GM23248 (cell line): ENCODE data around the gene HDAC3. TPM values are rescaled to one million over a fixed set of nuclear protein-coding genes. Genes with fewer than 3 reads are reported as not detected.

Experiments used
- DNase-seq: peaks from one replicate; pipeline ENCODE4 v3.0.0-alpha.2; 2015
- H2AFZ ChIP-seq: fragments of 200-600 bp; sonication (generic); 2 replicates; pipeline ENCODE4 v1.6.1; 2016; ENCODE audit warnings: antibody characterized with exemption
- H3F3A ChIP-seq: fragments of 200-600 bp; sonication (generic); 2 replicates; pipeline ENCODE4 v1.6.1; 2016; ENCODE audit warnings: mild to moderate bottlenecking, antibody characterized with exemption, mixed run types; ENCODE audit not compliant: insufficient read depth
- H3K27ac ChIP-seq: fragments of 200-600 bp; sonication (generic); 2 replicates; pipeline ENCODE4 v1.5.1; 2016; ENCODE audit warnings: mild to moderate bottlenecking
- H3K27me3 ChIP-seq: fragments of 200-600 bp; sonication (generic); replicated peaks from 2 replicates; pipeline ENCODE4 v1.6.1; 2016; ENCODE audit warnings: mild to moderate bottlenecking; ENCODE audit not compliant: insufficient read depth
- H3K36me3 ChIP-seq: fragments of 200-600 bp; sonication (generic); 2 replicates; pipeline ENCODE4 v1.6.1; 2016; ENCODE audit warnings: low read depth, mild to moderate bottlenecking
- H3K4me1 ChIP-seq: fragments of 200-600 bp; sonication (generic); 2 replicates; pipeline ENCODE4 v1.6.1; 2016; ENCODE audit warnings: mild to moderate bottlenecking; ENCODE audit not compliant: insufficient read depth
- H3K4me2 ChIP-seq: fragments of 200-600 bp; sonication (generic); one replicate; pipeline ENCODE4 v1.6.1; 2016; ENCODE audit warnings: mild to moderate bottlenecking; ENCODE audit not compliant: unreplicated experiment
- H3K4me3 ChIP-seq: fragments of 200-600 bp; sonication (generic); 2 replicates; pipeline ENCODE4 v1.5.1; 2016; ENCODE audit warnings: mild to moderate bottlenecking
- H3K79me2 ChIP-seq: fragments of 200-600 bp; sonication (generic); 2 replicates; pipeline ENCODE4 v1.6.1; 2016; ENCODE audit warnings: mild to moderate bottlenecking; ENCODE audit not compliant: insufficient read depth
- H3K9ac ChIP-seq: fragments of 200-600 bp; sonication (generic); 2 replicates; pipeline ENCODE4 v1.6.1; 2016; ENCODE audit warnings: mild to moderate bottlenecking
- H3K9me2 ChIP-seq: fragments of 200-600 bp; sonication (generic); 2 replicates; pipeline ENCODE4 v1.6.1; 2016; ENCODE audit warnings: mixed run types, mild to moderate bottlenecking, moderate library complexity; ENCODE audit not compliant: insufficient read depth
- H3K9me3 ChIP-seq: fragments of 200-600 bp; sonication (generic); one replicate; pipeline ENCODE4 v1.6.1; 2017; ENCODE audit warnings: low read depth
- H4K20me1 ChIP-seq: fragments of 200-600 bp; sonication (generic); 2 replicates; pipeline ENCODE4 v1.6.0; 2016; ENCODE audit not compliant: insufficient read depth
- EZH2 ChIP-seq: fragments of 200-600 bp; sonication (generic); IDR thresholded peaks from 2 replicates; pipeline ENCODE4 v1.6.1; 2018; ENCODE audit warnings: antibody characterized with exemption, mild to moderate bottlenecking; ENCODE audit not compliant: insufficient read depth, poor library complexity, severe bottlenecking
- EZH2phosphoT487 ChIP-seq: fragments of 200-600 bp; sonication (generic); IDR thresholded peaks from 2 replicates; pipeline ENCODE4 v1.6.1; 2018; ENCODE audit warnings: antibody characterized with exemption, moderate library complexity, mild to moderate bottlenecking, low read depth; ENCODE audit not compliant: insufficient read depth
- whole genome bisulfite sequencing, 2 experiments: methylation state at CpG; one replicate each; pipeline ENCODE4 v1.1.6; 2015 to 2017; ENCODE audit warnings: low lambda C conversion rate in 2 of 2, low coverage in 1 of 2; ENCODE audit errors: missing lambda C conversion rate in 2 of 2; 5-methylcytosine and 5-hydroxymethylcytosine counted together
- in situ Hi-C: fragments of 300-500 bp; cut with MboI; formaldehyde crosslinking; loops from 2 replicates; pipeline ENCODE4 v1.15.0; 2020
- polyA plus RNA-seq: library from polyadenylated mRNA; unstranded; fragments of >200 nt; fragmentation: Nextera tagmentation; extraction: Ambion mirVana; gene quantifications from 2 replicates; pipeline ENCODE4 v1.2.1, GENCODE V29; 2016
- total RNA-seq: library from RNA; depleted of rRNA; stranded (reverse); fragments of >200 nt; shearing (Covaris generic); gene quantifications from 2 replicates; pipeline ENCODE4 v1.2.3, GENCODE V29; 2014

HDAC3 gene
- total and polyA plus RNA-seq, 2 experiments from 2014 or later: 53.2 to 62.9 TPM

DNA sequence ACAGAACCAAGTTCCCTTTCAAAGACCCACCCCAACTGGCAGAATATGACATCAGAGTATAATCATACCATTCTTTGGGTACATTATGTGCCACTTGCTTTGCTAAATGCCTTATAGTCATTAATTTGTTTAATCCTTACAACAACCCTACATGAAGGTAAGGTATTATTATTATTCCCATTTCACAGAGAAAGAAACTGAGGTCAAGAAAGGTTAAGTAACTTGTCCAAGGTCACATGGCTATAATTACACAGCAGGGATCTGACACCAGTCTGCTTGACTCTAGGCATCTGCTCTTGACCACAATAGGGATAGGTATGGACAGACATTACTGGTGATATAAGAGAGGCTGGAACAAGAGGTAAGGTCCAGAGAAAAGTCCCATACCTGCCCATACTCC lies 13.3 kb upstream of the HDAC3 start:
- H3K4me3 ChIP-seq: peak overlapping the region; percentile 92
- no peaks in the 10 kb centered on the region for H3K9me3 ChIP-seq
- peaks cover 8% of the 10 kb centered on the region; the same call in 1 of the 2 replicates for H3F3A ChIP-seq
- H2AFZ ChIP-seq: no peak overlapping the region
- H3K79me2 ChIP-seq: peaks cover 5% of the 10 kb centered on the region
- DNase-seq: no peak
- no peaks in the 10 kb centered on the region for H3K9me2 ChIP-seq
- in situ Hi-C loops: no loop called here
- TF ChIP-seq EZH2phosphoT487 (no peak), EZH2 (no peak)
- peaks cover 5% of the 10 kb centered on the region; the same call in 1 of the 2 replicates for H3K36me3 ChIP-seq
- H3K4me1 ChIP-seq: peaks cover 12% of the 10 kb centered on the region
- H3K4me2 ChIP-seq: no peak overlapping the region
- H3K27ac ChIP-seq: no peak overlapping the region
- no peaks in the 10 kb centered on the region for H3K27me3 ChIP-seq
- no peaks in the 10 kb centered on the region for H4K20me1 ChIP-seq
- no peak overlapping the region for H3K9ac ChIP-seq

DNA sequence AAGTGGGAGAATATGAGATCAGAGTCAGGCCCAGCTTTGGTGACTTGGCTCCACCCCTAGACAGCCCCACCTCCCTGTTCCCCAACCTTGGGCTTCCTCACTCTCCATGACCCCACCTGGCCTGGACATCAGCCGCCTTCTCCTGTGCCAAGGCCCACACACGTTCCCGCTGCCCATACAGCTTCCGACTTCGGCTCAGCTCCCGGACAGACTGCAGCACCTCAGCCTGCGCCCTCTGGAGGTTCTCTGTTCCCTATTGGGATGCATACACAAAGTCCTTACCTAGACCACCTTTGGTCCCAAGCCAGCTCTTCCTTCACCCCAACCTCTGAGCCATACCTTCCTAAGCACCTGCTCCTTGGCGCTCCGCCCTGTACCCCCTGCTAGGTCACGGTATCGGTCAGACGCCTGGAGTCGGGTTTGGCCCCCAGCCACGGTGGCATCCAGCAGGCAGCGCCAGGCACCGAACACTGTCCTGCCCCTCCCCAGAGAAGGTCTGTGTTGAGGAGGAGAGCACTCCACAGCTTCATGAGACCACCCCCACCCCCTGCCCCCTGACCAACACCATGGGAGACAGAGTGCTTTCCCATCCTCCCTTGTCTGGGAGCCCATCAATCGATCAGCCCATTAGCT lies 12.5 kb upstream of the HDAC3 start:
- Histone ChIP-seq H3K4me1 (peaks cover 6% of the 10 kb centered on the region; the same call in 1 of the 2 replicates), H3K36me3 (peaks cover 5% of the 10 kb centered on the region; the same call in 1 of the 2 replicates), H2AFZ (no peak overlapping the region), H3K79me2 (peaks cover 5% of the 10 kb centered on the region), H3K9me2 (no peaks in the 10 kb centered on the region), H3K4me3 (no peak overlapping the region), H3K27me3 (no peaks in the 10 kb centered on the region), H3F3A (peaks cover 8% of the 10 kb centered on the region; the same call in 1 of the 2 replicates), H3K9ac (no peak overlapping the region), H3K27ac (no peak overlapping the region), H4K20me1 (no peaks in the 10 kb centered on the region), H3K4me2 (no peak overlapping the region), H3K9me3 (no peaks in the 10 kb centered on the region)
- TF ChIP-seq EZH2phosphoT487 (no peak), EZH2 (no peak)
- in situ Hi-C loops: no loop called here
- DNase-seq: no peak
- 95 to 97% methylated on average over 14 to 17 of the region's 17 CpGs for whole genome bisulfite sequencing, 2 experiments

DNA sequence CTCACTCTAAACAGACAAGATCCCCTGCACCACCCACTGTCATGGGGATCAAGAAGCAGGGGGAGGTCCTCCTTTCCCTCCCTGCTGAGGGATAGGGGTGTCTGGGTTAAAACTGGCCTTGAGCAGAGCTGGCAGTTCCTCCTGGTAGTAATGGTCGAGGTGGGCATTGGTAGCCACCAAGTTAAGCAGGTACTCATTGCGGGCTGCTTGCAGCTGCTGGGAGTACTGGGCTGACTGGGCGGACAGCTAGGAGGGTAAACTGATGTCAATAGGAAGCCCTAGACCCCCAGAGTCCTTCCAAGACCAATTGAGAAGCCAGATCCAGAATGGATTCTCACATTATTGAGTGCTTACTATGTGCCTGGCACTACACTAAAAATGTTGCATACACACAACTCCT lies 11.2 kb upstream of the HDAC3 start:
- H4K20me1 ChIP-seq: no peaks in the 10 kb centered on the region

DNA sequence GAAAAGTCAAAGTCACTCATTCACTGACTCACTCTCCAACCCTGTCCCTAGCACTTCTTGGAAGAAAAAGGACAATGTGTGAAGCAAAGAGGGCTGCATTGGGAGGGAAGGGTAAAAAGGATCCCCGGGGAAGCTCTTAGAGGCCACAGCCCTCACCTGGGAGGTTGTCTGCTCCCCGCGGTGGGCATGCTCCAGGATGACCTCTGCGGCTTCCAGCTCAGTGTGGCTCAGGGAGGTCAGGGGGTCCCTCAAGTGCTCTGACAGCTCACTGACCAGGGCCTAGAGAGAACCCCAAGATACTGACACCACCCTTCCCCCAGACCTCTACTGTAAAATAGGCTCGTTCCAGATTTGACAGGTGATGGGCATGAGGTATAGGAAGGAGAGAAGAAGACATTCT lies 10.6 kb upstream of the HDAC3 start:
- no peaks in the 10 kb centered on the region for H3K9me2 ChIP-seq
- no peak for DNase-seq
- H3K36me3 ChIP-seq: peaks cover 5% of the 10 kb centered on the region; the same call in 1 of the 2 replicates
- WGBS, 2 experiments: 91 to 92% methylated on average over 5 of the region's 5 CpGs
- in situ Hi-C loops: no loop called here
- no peaks in the 10 kb centered on the region for H3K27me3 ChIP-seq
- H3F3A ChIP-seq: peaks cover 17% of the 10 kb centered on the region; the same call in 1 of the 2 replicates
- TF ChIP-seq EZH2phosphoT487 (no peak), EZH2 (no peak)
- no peak overlapping the region for H2AFZ ChIP-seq
- H3K27ac ChIP-seq: no peak overlapping the region
- H3K4me3 ChIP-seq: no peak overlapping the region
- peaks cover 2% of the 10 kb centered on the region; the same call in 1 of the 2 replicates for H3K4me1 ChIP-seq
- H3K9me3 ChIP-seq: no peaks in the 10 kb centered on the region
- peaks cover 5% of the 10 kb centered on the region for H3K79me2 ChIP-seq
- no peaks in the 10 kb centered on the region for H4K20me1 ChIP-seq
- no peak overlapping the region for H3K9ac ChIP-seq
- no peak overlapping the region for H3K4me2 ChIP-seq

More for the DNA sequence above, 11.2 kb upstream of the HDAC3 start:
- Histone ChIP-seq H3K9me3 (no peaks in the 10 kb centered on the region), H3K4me1 (no peaks in the 10 kb centered on the region), H2AFZ (no peak overlapping the region), H3F3A (peaks cover 13% of the 10 kb centered on the region; the same call in 1 of the 2 replicates), H3K4me2 (no peak overlapping the region), H3K27ac (no peak overlapping the region), H3K4me3 (no peak overlapping the region), H3K9ac (no peak overlapping the region), H3K27me3 (no peaks in the 10 kb centered on the region), H3K9me2 (no peaks in the 10 kb centered on the region), H3K36me3 (peaks cover 5% of the 10 kb centered on the region; the same call in 1 of the 2 replicates), H3K79me2 (peaks cover 5% of the 10 kb centered on the region)
- in situ Hi-C loops: no loop called here
- WGBS, 2 experiments: 89% methylated on average over 3 of the region's 3 CpGs
- TF ChIP-seq EZH2phosphoT487 (no peak), EZH2 (no peak)
- no peak for DNase-seq

DNA sequence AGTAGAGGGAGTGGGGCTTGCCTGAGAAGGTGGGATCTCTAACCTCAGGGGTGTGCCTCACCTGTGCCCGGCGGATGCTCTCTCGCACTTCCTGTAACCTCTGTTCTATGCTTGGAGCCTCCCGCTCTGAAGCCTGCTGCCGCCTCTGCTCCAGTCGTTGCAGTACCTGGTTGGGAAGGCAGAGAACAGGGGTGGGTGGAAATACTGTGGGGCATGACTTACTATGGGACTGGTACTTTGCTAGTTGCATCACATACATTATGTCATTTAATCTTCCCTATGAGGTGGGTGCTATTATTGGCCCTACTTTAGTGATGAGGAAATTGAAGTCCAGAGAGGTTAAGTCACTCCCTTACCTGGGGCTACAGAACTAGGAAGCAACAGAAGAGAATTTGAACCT lies 9.4 kb upstream of the HDAC3 start:
- no peaks in the 10 kb centered on the region for H3K27me3 ChIP-seq
- no peak for DNase-seq
- H3K36me3 ChIP-seq: peaks cover 5% of the 10 kb centered on the region; the same call in 1 of the 2 replicates
- no peaks in the 10 kb centered on the region for H3K9me2 ChIP-seq
- no peak overlapping the region for H3K4me2 ChIP-seq
- no peak overlapping the region for H2AFZ ChIP-seq
- H3K4me1 ChIP-seq: peaks cover 5% of the 10 kb centered on the region; the same call in 1 of the 2 replicates
- no peak for TF ChIP-seq EZH2phosphoT487
- TF ChIP-seq EZH2: no peak
- in situ Hi-C loops: no loop called here
- 88 to 92% methylated on average over 6 of the region's 6 CpGs for WGBS, 2 experiments
- H3K27ac ChIP-seq: no peak overlapping the region
- H4K20me1 ChIP-seq: no peaks in the 10 kb centered on the region
- no peak overlapping the region for H3K9ac ChIP-seq
- no peak overlapping the region for H3K4me3 ChIP-seq
- peaks cover 14% of the 10 kb centered on the region; the same call in 1 of the 2 replicates for H3F3A ChIP-seq
- H3K9me3 ChIP-seq: no peaks in the 10 kb centered on the region
- H3K79me2 ChIP-seq: peaks cover 5% of the 10 kb centered on the region
